GM23338 (cell line): ENCODE results near the gene ZDHHC8. TPM values are rescaled to one million over a fixed set of nuclear protein-coding genes. Genes with fewer than 3 reads are reported as not detected.

Experiments
- ATAC-seq: fragments of 200-7000 bp; cut with Tn5 transposase; 3 replicates; pipeline ENCODE4 v1.9.1; 2020
- DNase-seq: peaks from one replicate; pipeline ENCODE4 v3.0.0-alpha.2; 2015; ENCODE audit warnings: low spot score
- H2AFZ ChIP-seq: fragments of 200-600 bp; sonication (generic); 2 replicates; pipeline ENCODE4 v1.8.0; 2016; ENCODE audit warnings: antibody characterized with exemption, mild to moderate bottlenecking, moderate library complexity
- H3F3A ChIP-seq: fragments of 200-600 bp; sonication (generic); replicated peaks from 2 replicates; pipeline ENCODE4 v1.8.0; 2017; ENCODE audit warnings: antibody characterized with exemption, mixed run types, low read depth
- H3K27ac ChIP-seq: fragments of 200-600 bp; sonication (generic); 2 replicates; pipeline ENCODE4 v1.6.1; 2016; ENCODE audit warnings: low read depth
- H3K27me3 ChIP-seq: fragments of 200-600 bp; sonication (generic); 2 replicates; pipeline ENCODE4 v1.8.0; 2016; ENCODE audit warnings: mild to moderate bottlenecking, mixed run types, moderate library complexity; ENCODE audit not compliant: insufficient read depth
- H3K36me3 ChIP-seq: fragments of 200-600 bp; sonication (generic); 2 replicates; pipeline ENCODE4 v1.8.0; 2016; ENCODE audit warnings: mild to moderate bottlenecking; ENCODE audit not compliant: insufficient read depth
- H3K4me1 ChIP-seq: fragments of 200-600 bp; sonication (generic); 2 replicates; pipeline ENCODE4 v1.8.0; 2016; ENCODE audit warnings: mild to moderate bottlenecking, moderate library complexity; ENCODE audit not compliant: insufficient read depth
- H3K4me2 ChIP-seq: fragments of 200-600 bp; sonication (generic); 2 replicates; pipeline ENCODE4 v1.7.1; 2017; ENCODE audit warnings: mixed run types
- H3K4me3 ChIP-seq: fragments of 200-600 bp; sonication (generic); 2 replicates; pipeline ENCODE4 v1.6.1; 2016; ENCODE audit warnings: mixed run types
- H3K79me2 ChIP-seq: fragments of 200-600 bp; sonication (generic); replicated peaks from 2 replicates; pipeline ENCODE4 v1.8.0; 2017; ENCODE audit warnings: mild to moderate bottlenecking; ENCODE audit not compliant: insufficient read depth
- H3K9me2 ChIP-seq: fragments of 200-600 bp; sonication (generic); 2 replicates; pipeline ENCODE4 v1.8.0; 2017; ENCODE audit not compliant: insufficient read depth
- H4K20me1 ChIP-seq: fragments of 200-600 bp; sonication (generic); replicated peaks from 2 replicates; pipeline ENCODE4 v1.8.0; 2017; ENCODE audit warnings: mild to moderate bottlenecking; ENCODE audit not compliant: insufficient read depth
- H3K27ac Mint-ChIP-seq: 2 replicates; pipeline ENCODE4 v1.8.0; 2020; ENCODE audit warnings: inconsistent platforms, mild to moderate bottlenecking, moderate library complexity, mixed read lengths
- H3K27me3 Mint-ChIP-seq: 3 replicates; pipeline ENCODE4 v1.8.0; 2022; ENCODE audit warnings: low read depth, mild to moderate bottlenecking, moderate library complexity, mixed read lengths, inconsistent platforms; ENCODE audit not compliant: insufficient read depth, poor library complexity
- H3K36me3 Mint-ChIP-seq: 3 replicates; pipeline ENCODE4 v1.8.0; 2021; ENCODE audit warnings: low read depth, mild to moderate bottlenecking, inconsistent platforms, moderate library complexity, mixed read lengths
- H3K4me1 Mint-ChIP-seq: 3 replicates; pipeline ENCODE4 v1.8.0; 2020; ENCODE audit warnings: mild to moderate bottlenecking, inconsistent platforms, mixed read lengths
- H3K4me3 Mint-ChIP-seq: 3 replicates; pipeline ENCODE4 v1.8.0; 2021; ENCODE audit warnings: moderate library complexity, mild to moderate bottlenecking, inconsistent platforms, mixed read lengths
- H3K9me3 Mint-ChIP-seq: 3 replicates; pipeline ENCODE4 v1.8.0; 2020; ENCODE audit warnings: moderate library complexity, mild to moderate bottlenecking, inconsistent platforms, mixed read lengths
- CREB1 ChIP-seq: fragments of 250-450 bp; sonication (Bioruptor Pico); IDR thresholded peaks from 2 replicates; pipeline ENCODE4 v1.5.0; 2020; ENCODE audit warnings: low read depth, mild to moderate bottlenecking, moderate library complexity
- CTCF ChIP-seq, 2 experiments: fragments of 200-600 bp in 1 of 2; sonication (generic) in 1 of 2; conservative IDR thresholded peaks; 2 replicates each; pipeline versions ENCODE4 v1.5.1 to v1.6.1; 2016 to 2017; ENCODE audit warnings: antibody characterized with exemption in 2 of 2, low read depth in 2 of 2, mild to moderate bottlenecking in 2 of 2, moderate library complexity in 1 of 2
- EZH2phosphoT487 ChIP-seq: fragments of 200-600 bp; sonication (generic); IDR thresholded peaks from one replicate; pipeline ENCODE4 v1.8.1; 2018; ENCODE audit warnings: antibody characterized with exemption; ENCODE audit not compliant: unreplicated experiment
- JUNB ChIP-seq: IDR thresholded peaks from one replicate; pipeline ENCODE4 v1.6.1; 2016; ENCODE audit warnings: antibody characterized with exemption; ENCODE audit not compliant: unreplicated experiment
- NANOG ChIP-seq: IDR thresholded peaks from 2 replicates; pipeline ENCODE4 v1.6.1; 2016; ENCODE audit warnings: antibody characterized with exemption, borderline replicate concordance
- POLR2AphosphoS5 ChIP-seq: IDR thresholded peaks from 2 replicates; pipeline ENCODE4 v1.6.1; 2016; ENCODE audit warnings: antibody characterized with exemption, low read depth
- STAT1 ChIP-seq: IDR thresholded peaks from one replicate; pipeline ENCODE4 v1.6.1; 2016; ENCODE audit warnings: antibody characterized with exemption; ENCODE audit not compliant: unreplicated experiment
- ZNF331 ChIP-seq: fragments of 250-450 bp; sonication (Bioruptor Pico); IDR thresholded peaks from 2 replicates; pipeline ENCODE4 v1.5.0; 2020; ENCODE audit warnings: low read depth, mild to moderate bottlenecking, moderate library complexity
- ZNF462 ChIP-seq: fragments of 250-450 bp; sonication (Bioruptor Pico); IDR thresholded peaks from 2 replicates; pipeline ENCODE4 v1.5.0; 2020; ENCODE audit warnings: mild to moderate bottlenecking, moderate library complexity
- polyA plus RNA-seq: library from polyadenylated mRNA; unstranded; fragments of >200 nt; fragmentation: Nextera tagmentation; extraction: Ambion mirVana; gene quantifications from 2 replicates; pipeline ENCODE4 v1.2.1, GENCODE V29; 2016
- total RNA-seq: library from RNA; depleted of rRNA; stranded (reverse); fragments of >200 nt; shearing (Covaris generic); gene quantifications from 2 replicates; pipeline ENCODE4 v1.2.3, GENCODE V29; 2014

ZDHHC8 gene
- total and polyA plus RNA-seq, 2 experiments from 2014 or later, result 13.7 to 47.6 TPM

GRCh38 chr22:20187777-20188566, 56.4 kb downstream of the ZDHHC8 start:
- no peaks in the 10 kb centered on the region; the same call in 2 of the 3 replicates for H3K9me3 Mint-ChIP-seq
- H3K27ac Mint-ChIP-seq, result no peak overlapping the region
- Histone ChIP-seq H3K4me1 (no peaks in the 10 kb centered on the region), H3F3A (no peaks in the 10 kb centered on the region), H3K27ac (no peak overlapping the region), H2AFZ (no peak overlapping the region), H4K20me1 (no peaks in the 10 kb centered on the region), H3K27me3 (no peaks in the 10 kb centered on the region), H3K36me3 (no peaks in the 10 kb centered on the region), H3K4me3 (no peak overlapping the region), H3K4me2 (no peak overlapping the region), H3K9me2 (no peaks in the 10 kb centered on the region), H3K79me2 (no peaks in the 10 kb centered on the region)
- no peak for TF ChIP-seq CREB1 (CRISPR knock-in tag)
- no peak for TF ChIP-seq ZNF331 (CRISPR knock-in tag)
- no peak for TF ChIP-seq POLR2AphosphoS5
- TF ChIP-seq NANOG, result no peak
- H3K4me3 Mint-ChIP-seq, result no peak overlapping the region
- H3K27me3 Mint-ChIP-seq, result peaks cover 8% of the 10 kb centered on the region
- DNase-seq, result no peak
- H3K36me3 Mint-ChIP-seq, result no peaks in the 10 kb centered on the region
- no peak for ATAC-seq
- H3K4me1 Mint-ChIP-seq, result peaks cover 5% of the 10 kb centered on the region; the same call in 2 of the 3 replicates

- H3K4me3 ChIP-seq, result no peak overlapping the region
- TF ChIP-seq CTCF (conservative IDR thresholded peaks at IDR 0.05; ENCODE audit: low read depth in 2 of 2) (no peak), EZH2phosphoT487 (no peak), JUNB (no peak), ZNF462 (no peak), STAT1 (no peak)
- H3K27ac ChIP-seq, result no peak overlapping the region
- Mint-ChIP-seq H3K27me3 (peaks cover 4% of the 10 kb centered on the region), H3K36me3 (no peaks in the 10 kb centered on the region), H3K4me1 (peaks cover 5% of the 10 kb centered on the region; the same call in 2 of the 3 replicates), H3K27ac (no peak overlapping the region), H3K4me3 (no peak overlapping the region), H3K9me3 (no peaks in the 10 kb centered on the region; the same call in 2 of the 3 replicates)
- no peaks in the 10 kb centered on the region for H3K4me1 ChIP-seq
- H3K4me2 ChIP-seq, result no peak overlapping the region
- H4K20me1 ChIP-seq, result no peaks in the 10 kb centered on the region
- H3K27me3 ChIP-seq, result no peaks in the 10 kb centered on the region
- H3K36me3 ChIP-seq, result no peaks in the 10 kb centered on the region
- ATAC-seq, result no peak
- DNase-seq, result no peak
- no peaks in the 10 kb centered on the region for H3F3A ChIP-seq
- no peaks in the 10 kb centered on the region for H3K9me2 ChIP-seq
- no peak overlapping the region for H2AFZ ChIP-seq
- no peaks in the 10 kb centered on the region for H3K79me2 ChIP-seq
These were observed 56.9 kb downstream of the ZDHHC8 start for GRCh38 chr22:20188567-20188877.
